HEK293 (cell line): ENCODE measurements around the gene GAREM1.

ENCODE experiments used
- MZF1 ChIP-seq: fragments of 450-650 bp; formaldehyde crosslinking; IDR thresholded peaks from 2 replicates; pipeline ENCODE4 v1.5.1; 2017; ENCODE audit warnings: missing biosample characterization, missing genetic modification characterization, borderline replicate concordance
- ZBTB11 ChIP-seq: fragments of 450-650 bp; formaldehyde crosslinking; conservative IDR thresholded peaks from 2 replicates; pipeline ENCODE4 v1.5.1; 2016; ENCODE audit warnings: low read depth, missing biosample characterization, missing genetic modification characterization
- ZBTB7A ChIP-seq: fragments of 450-650 bp; formaldehyde crosslinking; IDR thresholded peaks from 2 replicates; pipeline ENCODE4 v1.5.1; 2016; ENCODE audit warnings: low read depth, missing biosample characterization, missing genetic modification characterization
- ZNF324 ChIP-seq: fragments of 450-650 bp; formaldehyde crosslinking; IDR thresholded peaks from 2 replicates; pipeline ENCODE4 v1.5.1; 2016; ENCODE audit warnings: missing biosample characterization, missing genetic modification characterization
- ZNF664 ChIP-seq: fragments of 450-650 bp; formaldehyde crosslinking; IDR thresholded peaks from 2 replicates; pipeline ENCODE4 v1.5.1; 2016; ENCODE audit warnings: missing biosample characterization, missing genetic modification characterization
- ZSCAN23 ChIP-seq: fragments of 450-650 bp; formaldehyde crosslinking; IDR thresholded peaks from 2 replicates; pipeline ENCODE4 v1.5.1; 2016; ENCODE audit warnings: missing biosample characterization, missing genetic modification characterization
- TF ChIP-seq, protein P1 (sequence below): fragments of 450-650 bp; formaldehyde crosslinking; IDR thresholded peaks from 2 replicates; pipeline ENCODE4 v1.5.1; 2016; ENCODE audit warnings: missing biosample characterization, missing genetic modification characterization
- TF ChIP-seq, protein P2 (sequence below): IDR thresholded peaks from 2 replicates; pipeline ENCODE4 v1.6.1; 2011; ENCODE audit warnings: mild to moderate bottlenecking, low read depth, low read length, borderline replicate concordance

DNA sequence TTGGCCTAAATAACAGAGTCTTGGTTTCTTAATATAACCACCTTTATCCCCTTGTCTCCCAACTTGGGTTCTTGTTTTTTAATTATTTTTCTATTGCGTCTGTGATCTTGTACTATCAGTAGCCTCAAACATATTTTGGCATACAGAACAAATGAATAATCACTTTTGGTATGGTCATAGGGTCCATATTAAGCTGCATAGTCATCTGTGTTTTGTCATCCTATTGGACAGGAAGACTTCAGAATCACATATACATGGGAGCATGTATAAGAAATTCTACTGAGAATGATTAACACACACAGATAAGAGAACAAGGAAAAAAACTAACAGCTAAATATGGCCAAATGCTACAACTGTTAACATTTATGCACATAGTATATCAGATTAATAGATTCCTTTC is 154.8 kb downstream of the GAREM1 start:
- TF ChIP-seq, protein P1, sequence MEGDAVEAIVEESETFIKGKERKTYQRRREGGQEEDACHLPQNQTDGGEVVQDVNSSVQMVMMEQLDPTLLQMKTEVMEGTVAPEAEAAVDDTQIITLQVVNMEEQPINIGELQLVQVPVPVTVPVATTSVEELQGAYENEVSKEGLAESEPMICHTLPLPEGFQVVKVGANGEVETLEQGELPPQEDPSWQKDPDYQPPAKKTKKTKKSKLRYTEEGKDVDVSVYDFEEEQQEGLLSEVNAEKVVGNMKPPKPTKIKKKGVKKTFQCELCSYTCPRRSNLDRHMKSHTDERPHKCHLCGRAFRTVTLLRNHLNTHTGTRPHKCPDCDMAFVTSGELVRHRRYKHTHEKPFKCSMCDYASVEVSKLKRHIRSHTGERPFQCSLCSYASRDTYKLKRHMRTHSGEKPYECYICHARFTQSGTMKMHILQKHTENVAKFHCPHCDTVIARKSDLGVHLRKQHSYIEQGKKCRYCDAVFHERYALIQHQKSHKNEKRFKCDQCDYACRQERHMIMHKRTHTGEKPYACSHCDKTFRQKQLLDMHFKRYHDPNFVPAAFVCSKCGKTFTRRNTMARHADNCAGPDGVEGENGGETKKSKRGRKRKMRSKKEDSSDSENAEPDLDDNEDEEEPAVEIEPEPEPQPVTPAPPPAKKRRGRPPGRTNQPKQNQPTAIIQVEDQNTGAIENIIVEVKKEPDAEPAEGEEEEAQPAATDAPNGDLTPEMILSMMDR (tag by site-specific recombination) = no peak
- TF ChIP-seq ZNF324 (tag by site-specific recombination) = no peak
- no peak for TF ChIP-seq ZNF664 (tag by site-specific recombination)
- TF ChIP-seq MZF1 = no peak
- TF ChIP-seq ZBTB11 (tag by site-specific recombination) = no peak
- TF ChIP-seq, protein P2, sequence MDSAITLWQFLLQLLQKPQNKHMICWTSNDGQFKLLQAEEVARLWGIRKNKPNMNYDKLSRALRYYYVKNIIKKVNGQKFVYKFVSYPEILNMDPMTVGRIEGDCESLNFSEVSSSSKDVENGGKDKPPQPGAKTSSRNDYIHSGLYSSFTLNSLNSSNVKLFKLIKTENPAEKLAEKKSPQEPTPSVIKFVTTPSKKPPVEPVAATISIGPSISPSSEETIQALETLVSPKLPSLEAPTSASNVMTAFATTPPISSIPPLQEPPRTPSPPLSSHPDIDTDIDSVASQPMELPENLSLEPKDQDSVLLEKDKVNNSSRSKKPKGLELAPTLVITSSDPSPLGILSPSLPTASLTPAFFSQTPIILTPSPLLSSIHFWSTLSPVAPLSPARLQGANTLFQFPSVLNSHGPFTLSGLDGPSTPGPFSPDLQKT = no peak
- TF ChIP-seq ZSCAN23 = no peak
- no peak for TF ChIP-seq ZBTB7A
